Measurements from ENCODE around the gene MED13L. TPM values are rescaled to one million over a fixed set of nuclear protein-coding genes. Genes with fewer than 3 reads are reported as not detected.

MED13L gene
- polyA plus RNA-seq, 1 donor (not counting 4 experiments of a cell fraction or from before 2014, with no cell fraction given), result 31.7 TPM

DNA sequence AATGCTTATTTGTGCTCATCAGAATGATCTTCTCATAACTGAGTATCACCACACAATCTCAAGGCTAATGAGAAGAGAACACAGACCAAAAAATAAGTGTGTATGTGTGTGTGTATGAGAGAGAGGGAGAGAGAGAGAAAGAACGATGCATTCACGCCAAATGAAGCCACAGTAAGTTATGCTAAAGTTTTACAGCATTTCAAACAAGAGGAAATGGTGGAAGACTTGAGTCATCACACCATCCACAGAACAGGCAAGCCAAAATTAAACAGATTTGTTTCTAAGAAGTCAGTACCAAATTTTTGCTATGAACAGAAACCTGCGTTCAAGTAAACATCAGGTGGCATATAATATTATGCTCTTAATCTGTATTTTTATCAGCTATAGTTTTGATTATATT, 141.2 kb downstream of the MED13L start:
- TF ChIP-seq EZH2 (IDR thresholded peaks at IDR 0.05; ENCODE audit: low read length), result no peak
- TF ChIP-seq, protein P1, sequence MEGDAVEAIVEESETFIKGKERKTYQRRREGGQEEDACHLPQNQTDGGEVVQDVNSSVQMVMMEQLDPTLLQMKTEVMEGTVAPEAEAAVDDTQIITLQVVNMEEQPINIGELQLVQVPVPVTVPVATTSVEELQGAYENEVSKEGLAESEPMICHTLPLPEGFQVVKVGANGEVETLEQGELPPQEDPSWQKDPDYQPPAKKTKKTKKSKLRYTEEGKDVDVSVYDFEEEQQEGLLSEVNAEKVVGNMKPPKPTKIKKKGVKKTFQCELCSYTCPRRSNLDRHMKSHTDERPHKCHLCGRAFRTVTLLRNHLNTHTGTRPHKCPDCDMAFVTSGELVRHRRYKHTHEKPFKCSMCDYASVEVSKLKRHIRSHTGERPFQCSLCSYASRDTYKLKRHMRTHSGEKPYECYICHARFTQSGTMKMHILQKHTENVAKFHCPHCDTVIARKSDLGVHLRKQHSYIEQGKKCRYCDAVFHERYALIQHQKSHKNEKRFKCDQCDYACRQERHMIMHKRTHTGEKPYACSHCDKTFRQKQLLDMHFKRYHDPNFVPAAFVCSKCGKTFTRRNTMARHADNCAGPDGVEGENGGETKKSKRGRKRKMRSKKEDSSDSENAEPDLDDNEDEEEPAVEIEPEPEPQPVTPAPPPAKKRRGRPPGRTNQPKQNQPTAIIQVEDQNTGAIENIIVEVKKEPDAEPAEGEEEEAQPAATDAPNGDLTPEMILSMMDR (optimal IDR thresholded peaks at IDR 0.05 in 1 of 3, IDR thresholded peaks at IDR 0.05 in 1 of 3, conservative IDR thresholded peaks at IDR 0.05 in 1 of 3; ENCODE audit: extremely low read depth in 1 of 3, insufficient read depth in 2 of 3, low read length in 3 of 3), result no peak
- Histone ChIP-seq H3K9ac (ENCODE audit: control insufficient read depth, extremely low read depth, insufficient read depth, low read length) (no peak overlapping the region), H2AFZ (ENCODE audit: control insufficient read depth, low read length) (no peak overlapping the region), H3K9me3 (ENCODE audit: control insufficient read depth, low read depth, low read length) (no peaks in the 10 kb centered on the region), H3K4me1 (ENCODE audit: control insufficient read depth, extremely low read depth, insufficient read depth, low read length) (peaks cover 40% of the 10 kb centered on the region), H3K79me2 (ENCODE audit: control insufficient read depth, insufficient read depth, low read length) (peaks cover 88% of the 10 kb centered on the region), H4K20me1 (ENCODE audit: control insufficient read depth, extremely low read depth, insufficient read depth, low read length) (peaks cover 6% of the 10 kb centered on the region), H3K27me3 (ENCODE audit: control insufficient read depth, extremely low read depth, insufficient read depth, low read length) (no peaks in the 10 kb centered on the region), H3K9me1 (ENCODE audit: control insufficient read depth, extremely low read depth, insufficient read depth, low read length) (no peaks in the 10 kb centered on the region), H3K27ac (ENCODE audit: control insufficient read depth, insufficient read depth, low read length) (no peak overlapping the region), H3K36me3 (ENCODE audit: control insufficient read depth in 2 of 2, extremely low read depth in 1 of 2, insufficient read depth in 2 of 2, low read length in 2 of 2) (no peaks in the 10 kb centered on the region), H3K4me2 (ENCODE audit: control insufficient read depth, extremely low read depth, insufficient read depth, low read depth, low read length) (no peak overlapping the region), H3K4me3 (ENCODE audit: control insufficient read depth in 2 of 3, extremely low read depth in 1 of 3, insufficient read depth in 2 of 3, low read depth in 1 of 3, low read length in 3 of 3) (no peak overlapping the region)
- FAIRE-seq, result no peak
- DNase-seq (ENCODE audit: low read depth, low spot score), result no peak
- dilution Hi-C loops (cut with MboI; ENCODE audit: extremely low pct_ligation_motif_present, low sequenced_read_pairs), result no loop called here

DNA sequence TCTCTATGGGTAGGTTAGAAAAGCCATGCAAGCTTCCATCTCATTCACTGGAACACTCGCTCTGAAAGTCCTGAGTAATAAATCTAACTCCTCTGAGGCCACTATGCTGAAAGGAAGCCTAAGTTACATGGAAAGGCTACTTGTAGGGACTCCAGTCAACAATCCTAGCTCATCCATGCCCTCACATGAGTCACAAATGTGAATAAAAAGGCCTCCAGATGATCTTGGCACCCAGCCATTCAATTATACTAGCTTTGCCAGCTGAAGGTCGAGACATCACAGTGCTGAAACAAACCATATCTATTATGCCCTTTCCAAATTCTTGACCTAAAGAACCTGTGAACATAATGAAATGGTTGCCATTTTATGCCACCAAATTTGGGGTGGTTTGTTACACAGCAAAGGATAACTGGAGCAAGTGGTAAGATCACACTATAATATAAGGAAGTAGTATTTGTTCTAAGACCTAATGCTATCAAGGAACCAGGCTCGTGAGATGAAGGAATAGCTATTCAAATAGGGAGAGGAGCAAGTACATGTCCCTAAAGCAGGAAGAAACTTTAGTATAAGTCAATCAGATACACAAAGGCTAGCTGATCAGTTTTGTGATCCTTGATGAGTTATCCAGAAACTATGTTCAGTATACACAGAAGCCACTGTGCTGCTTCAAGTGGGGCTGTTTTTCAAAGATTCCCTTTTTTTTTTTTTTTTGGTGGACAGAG, 142.1 kb downstream of the MED13L start:
- dilution Hi-C loops (cut with MboI; ENCODE audit: extremely low pct_ligation_motif_present, low sequenced_read_pairs), result no loop called here
- H3K79me2 ChIP-seq (ENCODE audit: control insufficient read depth, insufficient read depth, low read length), result peaks cover 88% of the 10 kb centered on the region

More for the DNA sequence above, 142.1 kb downstream of the MED13L start:
- peaks cover 40% of the 10 kb centered on the region for H3K4me1 ChIP-seq (ENCODE audit: control insufficient read depth, extremely low read depth, insufficient read depth, low read length)
- peaks cover 9% of the 10 kb centered on the region for H4K20me1 ChIP-seq (ENCODE audit: control insufficient read depth, extremely low read depth, insufficient read depth, low read length)
- H3K4me2 ChIP-seq (ENCODE audit: control insufficient read depth, extremely low read depth, insufficient read depth, low read depth, low read length), result peak overlapping the region; percentile 22
- H2AFZ ChIP-seq (ENCODE audit: control insufficient read depth, low read length), result no peak overlapping the region
- H3K27me3 ChIP-seq (ENCODE audit: control insufficient read depth, extremely low read depth, insufficient read depth, low read length), result no peaks in the 10 kb centered on the region
- peak; percentile 38 for DNase-seq (ENCODE audit: low read depth, low spot score)
- no peak overlapping the region for H3K9ac ChIP-seq (ENCODE audit: control insufficient read depth, extremely low read depth, insufficient read depth, low read length)
- peak; percentile 89 for FAIRE-seq
- peak overlapping the region; percentile 6 for H3K27ac ChIP-seq (ENCODE audit: control insufficient read depth, insufficient read depth, low read length)
- H3K4me3 ChIP-seq (ENCODE audit: control insufficient read depth in 2 of 3, extremely low read depth in 1 of 3, insufficient read depth in 2 of 3, low read depth in 1 of 3, low read length in 3 of 3), result no peak overlapping the region
- no peaks in the 10 kb centered on the region for H3K9me3 ChIP-seq (ENCODE audit: control insufficient read depth, low read depth, low read length)
- H3K36me3 ChIP-seq (ENCODE audit: control insufficient read depth in 2 of 2, extremely low read depth in 1 of 2, insufficient read depth in 2 of 2, low read length in 2 of 2), result no peaks in the 10 kb centered on the region
- H3K9me1 ChIP-seq (ENCODE audit: control insufficient read depth, extremely low read depth, insufficient read depth, low read length), result no peaks in the 10 kb centered on the region
- no peak for TF ChIP-seq EZH2 (IDR thresholded peaks at IDR 0.05; ENCODE audit: low read length)
- TF ChIP-seq, protein P1 (optimal IDR thresholded peaks at IDR 0.05 in 1 of 3, IDR thresholded peaks at IDR 0.05 in 1 of 3, conservative IDR thresholded peaks at IDR 0.05 in 1 of 3; ENCODE audit: extremely low read depth in 1 of 3, insufficient read depth in 2 of 3, low read length in 3 of 3), result no peak

All from keratinocyte (primary cell).